NCI-H446 treated with DMSO at 0.1 percent for 48 hours (cell line): ENCODE data around the gene AHI1.
"Not testable (repeated sequence)": the region's sequence is repeated elsewhere in the genome, so short reads cannot be mapped to it uniquely, and the experiment has no call there.

Experiments
- DNase-seq: peaks from one replicate; lab custom pipeline; 2025; lab: John Stamatoyannopoulos, UW

AHI1 gene

DNA sequence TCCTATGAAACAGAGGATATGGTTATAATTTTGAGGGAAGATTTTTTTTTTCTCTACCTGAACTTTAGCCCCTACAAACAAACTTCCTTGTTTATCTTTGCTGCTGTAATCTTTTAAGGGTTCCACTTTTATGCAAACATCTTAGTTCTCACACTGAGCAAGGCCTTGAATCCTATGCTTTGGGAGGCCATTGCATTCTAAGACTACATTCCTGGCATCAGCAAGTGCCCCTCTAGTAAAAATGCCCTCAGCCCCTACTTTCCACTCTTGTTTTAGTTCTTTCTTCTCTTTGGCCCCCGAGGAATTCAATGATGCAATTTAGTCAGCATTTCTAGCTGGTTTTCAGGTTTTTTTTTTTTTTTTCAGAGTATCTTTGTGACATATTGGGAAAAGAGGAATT is 8.1 kb upstream of the AHI1 start:
- DNase-seq: no peak

DNA sequence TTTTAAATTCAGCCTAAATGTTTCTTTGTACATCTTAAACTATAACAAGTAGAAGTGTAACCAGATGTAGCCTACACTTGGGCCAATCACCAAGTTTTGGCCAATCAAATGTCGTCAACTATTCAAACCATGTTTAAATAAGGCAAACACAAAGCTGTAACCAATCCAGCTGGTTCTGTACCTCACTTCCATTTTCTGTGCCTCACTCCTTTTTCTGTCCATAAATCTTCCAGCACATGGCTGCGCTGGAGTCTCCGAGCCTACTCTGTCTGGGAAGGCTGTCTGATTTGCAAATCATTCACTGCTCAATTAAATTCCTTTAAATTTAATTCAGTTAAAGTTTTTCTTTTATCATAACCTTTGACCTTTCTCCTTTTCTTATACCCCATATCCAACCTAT is 7.7 kb upstream of the AHI1 start:
- no peak for DNase-seq

- no peak for DNase-seq
These were observed 7.2 kb upstream of the AHI1 start for GRCh38 chr6:135504734-135505133.

- no peak for DNase-seq
These were observed 6.3 kb upstream of the AHI1 start for GRCh38 chr6:135503703-135504475.

DNA sequence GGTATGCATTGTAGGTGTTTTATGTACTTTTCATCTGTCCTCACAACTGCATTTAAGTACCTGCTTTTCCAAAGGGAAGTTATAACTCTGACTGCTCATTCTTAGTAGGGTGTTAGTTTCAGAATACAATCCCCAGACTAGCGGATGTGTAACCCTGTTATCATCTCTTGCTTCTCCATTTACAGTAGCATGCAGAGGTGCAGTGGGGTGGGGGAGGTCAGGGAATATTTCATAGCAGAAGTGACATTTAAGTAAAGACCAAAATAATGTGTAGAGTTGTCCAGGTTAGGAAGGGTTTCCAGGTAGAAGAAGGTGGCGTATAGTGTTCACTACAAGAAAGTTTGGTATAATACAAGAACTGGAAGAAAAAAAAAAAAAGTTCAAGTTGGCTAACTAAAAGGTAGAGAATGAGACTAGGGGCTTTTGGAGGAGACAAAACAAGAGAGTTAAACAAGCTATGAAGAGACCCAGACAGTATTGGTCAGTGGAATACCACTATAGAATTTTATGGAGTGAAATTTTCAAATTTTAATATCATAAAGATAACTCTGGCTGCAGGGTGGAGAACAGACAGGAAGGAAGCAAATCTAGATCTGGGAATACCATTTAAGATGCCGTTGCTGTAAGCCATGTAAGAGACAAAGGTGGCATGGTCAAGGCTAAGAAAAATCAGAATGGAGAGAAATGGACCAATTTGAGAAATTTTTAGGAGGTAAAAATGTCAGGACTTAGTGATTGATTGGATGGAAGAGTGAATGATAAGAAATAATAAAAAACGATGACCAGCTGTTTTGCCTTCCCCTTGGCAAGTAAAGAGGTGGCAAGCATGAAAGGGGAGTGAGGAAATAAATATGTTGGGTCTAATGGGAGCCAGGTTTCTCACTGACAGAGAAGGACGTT is 2.2 kb upstream of the AHI1 start:
- DNase-seq: no peak

- peak; percentile 47 for DNase-seq
These were observed 773 bp upstream of the AHI1 start for GRCh38 chr6:135498185-135498841.

GRCh38 chr6:135496800-135497411 is 634 bp downstream of the AHI1 start:
- no peak for DNase-seq

GRCh38 chr6:135493218-135493961 is 4.2 kb downstream of the AHI1 start:
- no peak for DNase-seq

GRCh38 chr6:135490381-135490780 is 7.2 kb downstream of the AHI1 start:
- DNase-seq: no peak

DNA sequence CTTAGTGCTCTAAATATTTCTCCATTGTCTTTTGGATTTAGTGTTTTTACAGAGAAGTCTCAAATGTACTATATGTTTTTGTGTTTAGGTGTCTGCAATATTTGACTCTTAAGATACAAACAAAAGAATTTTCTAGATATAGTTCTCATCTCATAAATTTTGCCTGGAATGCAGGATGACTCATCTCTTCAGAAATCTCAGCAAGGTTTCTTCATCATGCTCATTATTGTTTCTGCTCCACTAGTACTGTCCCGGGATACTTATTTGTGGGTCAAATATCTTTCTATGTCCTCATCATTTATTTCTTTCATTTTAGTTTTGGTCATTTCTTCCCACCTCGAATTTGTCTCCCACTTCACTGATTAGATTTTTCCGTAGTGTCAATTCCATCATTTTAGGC is 9.5 kb downstream of the AHI1 start:
- DNase-seq: no peak

GRCh38 chr6:135483903-135484302 is 13.6 kb downstream of the AHI1 start:
- not testable (repeated sequence) for DNase-seq

GRCh38 chr6:135481783-135482369 is 15.7 kb downstream of the AHI1 start:
- no peak for DNase-seq

- DNase-seq: no peak
These were observed 17.9 kb downstream of the AHI1 start for GRCh38 chr6:135479601-135480000.

DNA sequence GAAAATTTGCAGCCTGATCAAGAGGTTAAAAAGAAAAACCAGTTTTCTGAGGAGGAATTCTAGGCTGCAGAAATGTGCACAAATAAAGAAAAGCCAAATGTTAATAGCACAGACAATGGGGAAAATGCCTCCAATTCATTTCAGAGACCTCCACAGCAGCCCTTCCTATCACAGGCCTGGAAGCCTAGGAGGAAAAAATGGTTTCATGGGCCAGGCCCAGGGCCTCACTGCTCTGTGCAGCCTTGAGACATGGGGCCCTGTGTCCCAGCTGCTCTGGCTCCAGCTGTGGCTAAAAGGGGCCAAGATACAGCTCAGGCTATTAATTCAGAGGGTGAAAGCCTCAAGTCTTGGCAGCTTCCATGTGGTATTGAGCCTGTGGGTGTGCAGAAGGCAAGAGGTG is 18.9 kb downstream of the AHI1 start:
- no peak for DNase-seq

- DNase-seq: no peak
These were observed 22.2 kb downstream of the AHI1 start for GRCh38 chr6:135475292-135475886.

DNA sequence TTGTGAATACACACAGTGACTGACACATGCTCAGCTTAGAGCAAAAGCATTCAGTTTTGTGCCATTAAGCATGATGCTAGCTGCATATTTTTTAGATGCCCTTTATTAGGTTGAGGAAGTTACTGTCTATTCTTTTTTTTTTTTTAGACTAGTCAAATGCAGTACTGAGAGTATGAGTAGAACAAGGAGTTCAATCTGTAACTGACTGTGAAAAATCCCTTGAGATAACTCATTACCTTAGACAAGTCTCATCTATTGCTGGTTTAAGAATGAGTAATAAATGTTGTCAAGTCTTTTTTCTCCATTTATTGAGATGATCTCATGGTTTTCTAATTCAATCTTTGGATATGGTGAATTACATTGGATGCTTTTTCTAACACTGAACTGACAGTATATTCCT is 23.2 kb downstream of the AHI1 start:
- no peak for DNase-seq

- DNase-seq: no peak
These were observed 31.6 kb downstream of the AHI1 start for GRCh38 chr6:135465903-135466302.

GRCh38 chr6:135465307-135465706 is 32.2 kb downstream of the AHI1 start:
- no peak for DNase-seq

- DNase-seq: no peak
These were observed 32.9 kb downstream of the AHI1 start for GRCh38 chr6:135464634-135465033.

DNA sequence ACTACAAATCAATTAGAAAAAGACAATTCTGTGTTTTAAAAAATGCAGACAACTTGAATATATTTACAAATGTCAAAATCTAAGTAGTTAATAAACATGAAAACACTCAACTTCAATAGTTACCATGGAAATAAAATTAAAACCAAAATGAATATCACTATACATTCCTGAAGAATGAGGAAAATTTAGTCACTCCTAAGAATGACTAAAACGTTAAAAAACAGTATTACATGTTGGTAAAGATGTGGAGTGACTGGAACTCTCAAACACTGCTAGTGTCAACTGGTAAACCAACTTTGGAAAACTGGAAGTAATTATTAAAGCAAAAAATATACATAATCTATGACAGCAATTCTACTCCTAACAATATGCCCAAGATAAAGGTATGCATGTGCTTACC is 36.3 kb downstream of the AHI1 start:
- no peak for DNase-seq

DNA sequence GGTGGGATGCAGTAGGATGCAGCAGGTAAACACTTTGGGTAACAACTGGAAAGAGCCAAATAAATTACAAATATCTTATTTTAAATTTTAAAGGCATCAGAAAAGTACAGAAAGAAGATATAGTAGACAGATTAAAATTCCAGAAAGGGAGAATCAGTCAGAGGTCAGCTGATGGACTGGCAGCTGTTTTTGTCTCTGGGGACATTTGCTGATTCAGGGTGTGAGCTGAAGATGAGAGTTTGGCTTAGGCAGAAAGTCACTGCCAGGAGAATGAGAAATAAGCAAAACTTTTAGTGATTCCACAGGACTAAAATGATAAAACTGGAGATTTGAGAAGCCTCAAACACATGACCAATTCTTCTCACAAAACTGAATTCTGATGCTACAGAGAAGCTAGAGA is 39.5 kb downstream of the AHI1 start:
- no peak for DNase-seq
